Keratinocyte (primary cell): ENCODE results near the gene PCBD2.

Experiments used
- CTCF ChIP-seq, 3 experiments: IDR thresholded peaks in 1 of 3; conservative IDR thresholded peaks in 1 of 3; optimal IDR thresholded peaks in 1 of 3; 2 replicates in 2 of 3; 3 replicates in 1 of 3; pipeline versions ENCODE3 to v1.5.1; 2011; ENCODE audit warnings: low read length in 3 of 3, mild to moderate bottlenecking in 3 of 3, moderate library complexity in 2 of 3, control low read depth in 1 of 3, inconsistent platforms in 1 of 3; ENCODE audit not compliant: insufficient read depth in 2 of 3; ENCODE audit errors: extremely low read depth in 1 of 3
- EZH2 ChIP-seq: IDR thresholded peaks from one replicate; pipeline ENCODE4 v1.6.1; 2012; ENCODE audit warnings: inconsistent platforms, mild to moderate bottlenecking, low read length, moderate library complexity

GRCh38 chr5:134939500-134939899 is 34.6 kb downstream of the PCBD2 start:
- TF ChIP-seq EZH2 (no peak), CTCF (optimal IDR thresholded peaks at IDR 0.05 in 1 of 3, IDR thresholded peaks at IDR 0.05 in 1 of 3, conservative IDR thresholded peaks at IDR 0.05 in 1 of 3; ENCODE audit: extremely low read depth in 1 of 3, insufficient read depth in 2 of 3, low read length in 3 of 3) (no peak)
